ENCODE measurements around the gene METTL2A. TPM values are rescaled to one million over a fixed set of nuclear protein-coding genes. Genes with fewer than 3 reads are reported as not detected.
"Not testable (repeated sequence)": the region's sequence is repeated elsewhere in the genome, so short reads cannot be mapped to it uniquely, and the experiment has no call there.

The METTL2A gene
- polyA plus RNA-seq, 3 donors = 2.2 to 5.6 (median 3.9) TPM

DNA sequence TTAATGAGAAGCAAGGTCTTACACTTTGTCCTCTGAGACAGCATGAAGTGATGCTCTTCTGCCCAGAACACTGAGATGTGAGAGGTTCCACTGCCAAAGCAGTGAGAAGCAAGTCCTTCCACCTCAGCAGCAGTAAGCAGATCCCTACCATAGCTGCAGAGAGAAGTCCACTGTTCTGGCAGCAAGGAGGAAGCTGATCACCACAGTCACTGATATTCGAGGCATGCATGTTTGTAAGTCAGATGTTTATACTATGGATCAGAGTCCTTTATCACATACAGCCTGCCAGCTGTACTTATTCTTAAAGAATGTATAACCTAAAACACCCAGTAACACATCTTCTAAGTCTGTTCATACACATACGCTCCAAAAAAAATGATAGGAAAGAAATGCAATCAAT is 18.2 kb upstream of the METTL2A start:
- H3K4me1 Mint-ChIP-seq = no peaks in the 10 kb centered on the region
- Histone ChIP-seq H3K9ac (ENCODE audit: insufficient read depth, low read length, poor library complexity, severe bottlenecking) (no peak overlapping the region), H3K27me3 (ENCODE audit: control insufficient read depth in 2 of 2, insufficient read depth in 2 of 2, low read length in 2 of 2) (no peaks in the 10 kb centered on the region), H3K79me2 (ENCODE audit: insufficient read depth, low read length) (no peaks in the 10 kb centered on the region), H3K36me3 (replicated peaks in 1 of 2; ENCODE audit: control insufficient read depth in 1 of 2, insufficient read depth in 2 of 2, low read length in 2 of 2) (no peaks in the 10 kb centered on the region), H3K4me1 (ENCODE audit: control insufficient read depth in 1 of 2, insufficient read depth in 2 of 2, low read length in 2 of 2) (no peaks in the 10 kb centered on the region), H3K27ac (ENCODE audit: low read depth in 1 of 2, low read length in 2 of 2) (no peak overlapping the region), H3K4me2 (replicated peaks; ENCODE audit: extremely low read depth, low read length, poor library complexity, severe bottlenecking) (no peak overlapping the region), H3K9me3 (replicated peaks in 1 of 2; ENCODE audit: control insufficient read depth in 1 of 2, insufficient read depth in 1 of 2, low read length in 2 of 2) (no peaks in the 10 kb centered on the region), H2AFZ (ENCODE audit: insufficient read depth, low read depth, low read length, poor library complexity, severe bottlenecking) (no peak overlapping the region), H4K20me1 (ENCODE audit: insufficient read depth, low read length) (no peaks in the 10 kb centered on the region), H3K4me3 (replicated peaks in 1 of 3; ENCODE audit: low read depth in 2 of 3, low read length in 3 of 3) (no peak overlapping the region)
- H3K36me3 Mint-ChIP-seq = no peaks in the 10 kb centered on the region
- peaks cover 0 to 7% (median 3%) of the 10 kb centered on the region in 7 donors for H3K9me3 Mint-ChIP-seq
- H3K27me3 Mint-ChIP-seq (ENCODE audit: low read depth in 3 of 3) = peaks cover 4 to 12% (median 11%) of the 10 kb centered on the region in 3 donors
- intact Hi-C loops (cut with micrococcal nuclease) = no loop called here
- no peak overlapping the region for H3K27ac Mint-ChIP-seq
- no peak for DNase-seq
- H3K4me3 Mint-ChIP-seq = no peak overlapping the region
- no peak for TF ChIP-seq CTCF (IDR thresholded peaks at IDR 0.05)
- no CpG with 5 or more reads among the region's 2 CpGs for WGBS (ENCODE audit: insufficient coverage)

GRCh38 chr17:62413090-62413489 is 10.6 kb upstream of the METTL2A start:
- H3K4me1 Mint-ChIP-seq; H3K36me3 Mint-ChIP-seq; H3K4me3 ChIP-seq (replicated peaks in 1 of 3; ENCODE audit: low read depth in 2 of 3, low read length in 3 of 3); H3K36me3 ChIP-seq (replicated peaks in 1 of 2; ENCODE audit: control insufficient read depth in 1 of 2, insufficient read depth in 2 of 2, low read length in 2 of 2); H3K27ac Mint-ChIP-seq; H3K4me3 Mint-ChIP-seq; DNase-seq; H2AFZ ChIP-seq (ENCODE audit: insufficient read depth, low read depth, low read length, poor library complexity, severe bottlenecking); H3K9ac ChIP-seq (ENCODE audit: insufficient read depth, low read length, poor library complexity, severe bottlenecking); intact Hi-C loops (cut with micrococcal nuclease); H3K4me1 ChIP-seq (ENCODE audit: control insufficient read depth in 1 of 2, insufficient read depth in 2 of 2, low read length in 2 of 2); H3K27ac ChIP-seq (ENCODE audit: low read depth in 1 of 2, low read length in 2 of 2); H3K4me2 ChIP-seq (replicated peaks; ENCODE audit: extremely low read depth, low read length, poor library complexity, severe bottlenecking); H3K79me2 ChIP-seq (ENCODE audit: insufficient read depth, low read length); H3K9me3 ChIP-seq (replicated peaks in 1 of 2; ENCODE audit: control insufficient read depth in 1 of 2, insufficient read depth in 1 of 2, low read length in 2 of 2); H3K27me3 ChIP-seq (ENCODE audit: control insufficient read depth in 2 of 2, insufficient read depth in 2 of 2, low read length in 2 of 2); H4K20me1 ChIP-seq (ENCODE audit: insufficient read depth, low read length): not testable (repeated sequence)
- WGBS (ENCODE audit: insufficient coverage) = no CpG with 5 or more reads among the region's 1 CpG
- H3K27me3 Mint-ChIP-seq (ENCODE audit: low read depth in 3 of 3) = peaks cover 10 to 17% (median 14%) of the 10 kb centered on the region in 3 donors
- peaks cover 0 to 14% (median 4%) of the 10 kb centered on the region in 7 donors for H3K9me3 Mint-ChIP-seq

- Histone ChIP-seq H3K36me3 (replicated peaks in 1 of 2; ENCODE audit: control insufficient read depth in 1 of 2, insufficient read depth in 2 of 2, low read length in 2 of 2) (peaks cover 4 to 17% of the 10 kb centered on the region in 2 donors), H3K4me1 (ENCODE audit: control insufficient read depth in 1 of 2, insufficient read depth in 2 of 2, low read length in 2 of 2) (peaks cover 13 to 14% of the 10 kb centered on the region in 2 donors)
- H3K9me3 ChIP-seq (replicated peaks in 1 of 2; ENCODE audit: control insufficient read depth in 1 of 2, insufficient read depth in 1 of 2, low read length in 2 of 2); H3K27me3 ChIP-seq (ENCODE audit: control insufficient read depth in 2 of 2, insufficient read depth in 2 of 2, low read length in 2 of 2); H3K4me3 Mint-ChIP-seq; H3K27me3 Mint-ChIP-seq (ENCODE audit: low read depth in 3 of 3); H3K9ac ChIP-seq (ENCODE audit: insufficient read depth, low read length, poor library complexity, severe bottlenecking); H3K4me2 ChIP-seq (replicated peaks; ENCODE audit: extremely low read depth, low read length, poor library complexity, severe bottlenecking); H3K79me2 ChIP-seq (ENCODE audit: insufficient read depth, low read length); intact Hi-C loops (cut with micrococcal nuclease); H2AFZ ChIP-seq (ENCODE audit: insufficient read depth, low read depth, low read length, poor library complexity, severe bottlenecking); H4K20me1 ChIP-seq (ENCODE audit: insufficient read depth, low read length); H3K27ac Mint-ChIP-seq; H3K27ac ChIP-seq (ENCODE audit: low read depth in 1 of 2, low read length in 2 of 2); DNase-seq; H3K4me3 ChIP-seq (replicated peaks in 1 of 3; ENCODE audit: low read depth in 2 of 3, low read length in 3 of 3); H3K9me3 Mint-ChIP-seq: not testable (repeated sequence)
- Mint-ChIP-seq H3K36me3 (peaks cover 19 to 23% of the 10 kb centered on the region in 2 donors), H3K4me1 (peaks cover 19% of the 10 kb centered on the region)
- no CpG with 5 or more reads among the region's 2 CpGs for WGBS (ENCODE audit: insufficient coverage)
Measured at GRCh38 chr17:62426214-62426613, 2.5 kb downstream of the METTL2A start.

DNA sequence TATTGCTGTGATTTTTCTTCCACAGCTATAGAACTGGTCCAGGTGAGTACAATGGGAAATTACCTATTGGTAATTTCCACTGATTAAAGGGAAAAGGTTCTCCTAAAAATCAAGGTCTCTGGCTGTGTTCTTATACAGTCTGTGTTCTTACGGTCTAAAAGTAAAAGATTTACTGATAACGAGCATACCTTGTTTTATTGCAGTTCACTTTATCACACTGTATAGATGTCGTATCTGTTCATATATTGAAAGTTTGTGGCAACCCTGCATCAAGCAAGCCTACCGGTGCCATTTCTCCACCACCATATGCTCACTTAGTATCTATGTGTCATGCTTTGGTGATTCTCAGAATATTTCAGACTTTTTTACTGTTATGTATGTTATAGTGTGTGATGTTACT is 11.6 kb downstream of the METTL2A start:
- H3K9ac ChIP-seq (ENCODE audit: insufficient read depth, low read length, poor library complexity, severe bottlenecking); H3K4me1 Mint-ChIP-seq; H3K27ac Mint-ChIP-seq; H3K79me2 ChIP-seq (ENCODE audit: insufficient read depth, low read length); H3K4me1 ChIP-seq (ENCODE audit: control insufficient read depth in 1 of 2, insufficient read depth in 2 of 2, low read length in 2 of 2); H3K27me3 ChIP-seq (ENCODE audit: control insufficient read depth in 2 of 2, insufficient read depth in 2 of 2, low read length in 2 of 2); H3K27me3 Mint-ChIP-seq (ENCODE audit: low read depth in 3 of 3); DNase-seq; H3K4me3 Mint-ChIP-seq; intact Hi-C loops (cut with micrococcal nuclease); H3K27ac ChIP-seq (ENCODE audit: low read depth in 1 of 2, low read length in 2 of 2); H3K9me3 Mint-ChIP-seq; H3K9me3 ChIP-seq (replicated peaks in 1 of 2; ENCODE audit: control insufficient read depth in 1 of 2, insufficient read depth in 1 of 2, low read length in 2 of 2); H3K4me2 ChIP-seq (replicated peaks; ENCODE audit: extremely low read depth, low read length, poor library complexity, severe bottlenecking); H4K20me1 ChIP-seq (ENCODE audit: insufficient read depth, low read length); H3K4me3 ChIP-seq (replicated peaks in 1 of 3; ENCODE audit: low read depth in 2 of 3, low read length in 3 of 3); H2AFZ ChIP-seq (ENCODE audit: insufficient read depth, low read depth, low read length, poor library complexity, severe bottlenecking): not testable (repeated sequence)
- WGBS (ENCODE audit: insufficient coverage) = no CpG with 5 or more reads among the region's 4 CpGs
- peaks cover 31 to 38% of the 10 kb centered on the region in 2 donors for H3K36me3 Mint-ChIP-seq
- H3K36me3 ChIP-seq (replicated peaks in 1 of 2; ENCODE audit: control insufficient read depth in 1 of 2, insufficient read depth in 2 of 2, low read length in 2 of 2) = peaks cover 3 to 16% of the 10 kb centered on the region in 2 donors
